HG02840 (cell line): ENCODE measurements around the gene RNF44.

Experiments
- ATAC-seq: cut with Tn5 transposase; IDR thresholded peaks from one replicate; pipeline ENCODE4 v1.9.1; 2021; ENCODE audit warnings: mild to moderate bottlenecking, moderate library complexity, moderate number of reproducible peaks; ENCODE audit not compliant: unreplicated experiment, low FRiP score

The RNF44 gene

DNA sequence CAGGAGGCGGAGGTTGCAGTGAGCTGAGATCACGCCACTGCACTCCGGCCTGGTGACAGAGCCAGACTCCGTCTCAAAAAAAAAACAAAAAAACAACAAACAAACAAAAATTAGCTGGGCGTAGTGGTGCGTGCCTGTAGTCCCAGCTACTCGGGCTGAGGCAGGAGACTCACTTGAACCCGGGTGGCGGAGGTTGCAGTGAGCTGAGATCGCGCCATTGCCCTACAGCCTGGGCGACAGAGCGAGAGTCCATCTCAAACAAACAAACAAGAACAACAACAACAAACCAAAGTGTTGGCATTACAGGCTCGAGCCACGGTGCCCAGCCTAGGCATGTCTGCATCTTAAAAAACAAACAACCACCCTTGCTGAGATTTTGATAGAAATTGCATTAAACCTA is 12.2 kb downstream of the RNF44 start:
- ATAC-seq, result no peak

DNA sequence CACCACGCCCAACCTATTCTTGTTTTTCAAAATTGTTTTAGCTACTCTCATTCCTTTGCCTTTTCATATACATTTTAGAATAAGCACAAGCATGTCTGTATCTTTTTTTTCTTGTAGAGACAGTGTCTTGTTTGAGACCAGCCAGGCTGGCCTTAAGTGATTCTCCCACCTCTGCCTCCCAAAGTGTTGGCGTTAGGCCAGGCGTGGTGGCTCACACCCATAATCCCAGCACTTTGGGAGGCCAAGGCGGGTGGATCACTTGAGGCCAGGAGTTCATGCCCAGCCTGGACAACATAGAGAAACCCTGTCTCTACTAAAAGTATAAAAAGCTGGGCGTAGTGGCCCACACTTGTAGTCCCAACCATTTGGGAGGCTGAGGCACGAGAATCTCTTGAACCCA is 13.1 kb downstream of the RNF44 start:
- ATAC-seq, result no peak

DNA sequence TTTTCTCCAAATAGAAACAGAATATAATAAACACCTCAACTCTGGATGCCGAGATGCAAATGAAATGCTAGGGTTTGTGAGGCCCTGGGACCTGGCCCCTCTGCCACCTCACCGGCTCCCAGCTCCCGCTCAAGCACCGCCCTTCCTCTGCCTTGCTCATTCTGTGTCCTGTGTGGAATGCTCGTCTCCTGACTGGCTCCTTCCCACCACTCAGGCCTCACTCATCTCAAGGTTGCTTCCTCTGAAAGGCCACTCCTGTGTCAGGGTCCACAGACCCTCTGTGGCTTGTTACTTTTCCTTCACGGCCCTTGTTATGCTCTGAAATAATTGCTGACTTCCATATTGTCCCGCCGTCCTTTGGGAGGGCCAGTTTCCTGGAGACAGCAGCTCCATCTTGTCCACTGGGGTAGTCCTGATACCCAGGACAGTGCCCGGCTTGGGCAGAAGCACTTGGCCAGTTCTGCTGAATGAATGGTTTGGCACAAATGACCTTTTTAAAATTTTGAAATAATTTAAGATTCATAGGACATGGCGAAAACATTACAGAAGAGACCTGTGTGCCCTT is 15.4 kb downstream of the RNF44 start:
- ATAC-seq, result no peak

DNA sequence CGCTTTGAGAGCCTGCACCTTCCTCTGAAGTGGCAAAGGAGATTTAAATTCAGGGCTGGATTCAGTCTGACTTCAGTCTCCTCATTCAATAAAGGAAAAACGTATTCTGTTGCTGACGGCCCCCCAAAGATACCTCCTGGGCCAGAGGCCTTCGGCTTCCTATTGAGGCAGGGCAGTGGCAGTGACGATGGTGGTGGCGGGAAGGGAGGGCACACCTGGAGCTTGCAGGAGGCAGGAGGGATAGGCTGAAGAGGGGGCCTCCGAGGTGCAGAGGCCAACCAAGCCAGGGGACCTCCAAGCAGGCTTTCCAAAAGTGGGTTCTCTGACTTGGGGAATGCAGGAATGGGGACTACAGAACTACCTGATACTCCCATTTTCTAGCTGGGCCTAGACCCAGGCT is 15.9 kb downstream of the RNF44 start:
- no peak for ATAC-seq

DNA sequence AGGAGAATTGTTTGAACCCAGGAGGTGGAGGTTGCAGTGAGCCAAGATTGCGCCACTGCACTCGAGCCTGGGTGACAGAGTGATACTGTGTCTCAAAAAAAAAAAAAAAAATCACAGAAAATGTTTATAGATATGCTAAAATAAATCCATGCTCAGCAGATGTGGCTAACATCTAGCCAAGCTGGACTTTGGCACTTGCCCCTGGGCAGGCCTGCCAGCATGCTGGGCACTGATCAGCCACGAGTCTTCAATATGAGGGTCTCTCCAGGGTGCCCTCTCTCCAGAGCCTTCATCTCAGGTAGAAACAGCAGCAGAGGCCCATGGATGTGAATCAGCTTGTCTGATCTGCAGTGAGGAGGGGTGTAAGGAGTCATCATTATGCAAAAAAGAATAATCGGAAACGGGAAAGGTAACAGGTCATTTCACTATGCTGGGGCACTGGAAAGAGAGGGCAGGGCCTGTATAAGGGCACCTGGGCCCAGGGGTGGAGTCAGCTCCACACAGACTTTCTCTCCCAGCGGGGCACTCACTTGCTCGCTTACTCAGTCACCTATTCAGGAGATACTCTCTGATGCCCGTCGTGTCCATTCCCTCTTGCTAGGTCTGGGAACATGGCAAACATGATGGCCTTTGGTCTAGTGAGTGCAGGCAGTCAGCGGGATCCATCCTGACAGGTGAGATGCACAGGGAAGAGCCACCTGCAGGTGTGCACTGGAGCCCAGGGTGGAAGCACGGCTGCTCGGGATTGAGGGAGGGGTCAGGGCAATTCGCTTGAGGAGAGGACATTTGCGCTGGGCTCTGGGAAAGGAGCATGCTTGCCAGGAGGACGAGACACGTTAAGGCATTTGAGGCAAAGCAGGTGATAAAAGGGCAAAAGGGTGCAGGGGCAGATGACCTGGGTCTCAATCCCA is 17.1 kb downstream of the RNF44 start:
- ATAC-seq, result no peak

DNA sequence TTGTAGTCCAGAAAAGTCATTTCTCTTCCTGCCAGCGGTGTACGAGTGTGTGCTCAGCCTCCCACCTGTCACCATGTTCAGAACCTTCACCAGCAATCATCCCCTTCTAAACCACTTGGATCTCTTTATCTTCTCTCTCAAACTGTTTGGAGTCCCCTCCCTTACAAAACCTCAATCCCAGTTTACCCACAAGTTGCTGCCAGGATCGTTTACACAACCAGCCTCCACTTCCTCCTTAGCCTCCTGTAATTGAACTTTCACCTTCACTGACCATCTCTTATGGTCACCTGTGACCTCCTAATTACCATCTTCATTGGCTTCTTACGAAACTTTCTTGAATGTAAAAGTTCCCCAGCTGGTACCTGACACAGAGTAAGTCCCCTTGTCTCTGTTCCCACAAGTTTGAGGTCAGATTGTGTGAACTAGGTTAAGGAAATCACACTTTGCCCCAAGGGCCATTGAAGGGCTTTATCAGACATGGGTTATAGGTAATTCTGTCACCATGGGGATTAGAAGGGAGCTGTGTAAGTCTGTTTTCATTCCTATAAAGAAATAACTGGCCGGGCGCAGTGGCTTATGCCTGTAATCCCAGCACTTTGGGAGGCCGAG is 20.0 kb downstream of the RNF44 start:
- ATAC-seq, result no peak

DNA sequence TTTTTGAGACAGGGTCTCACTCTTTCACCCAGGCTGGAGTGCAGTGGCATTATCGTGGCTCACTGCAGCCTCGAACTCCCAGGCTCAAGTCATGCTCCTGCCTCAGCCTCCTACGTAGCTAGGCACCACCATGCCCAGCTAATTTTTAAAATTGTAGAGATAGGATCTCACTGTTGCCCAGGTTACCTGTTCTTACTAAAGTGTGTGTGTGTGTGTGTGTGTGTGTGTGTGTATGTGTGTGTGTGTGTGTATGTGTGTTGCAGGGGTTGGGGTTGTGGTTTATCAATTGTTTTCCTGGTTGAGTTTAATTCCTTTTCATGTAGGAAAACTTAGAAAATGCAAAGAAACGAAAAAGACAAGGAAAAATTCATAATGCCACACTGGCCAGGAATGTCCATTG is 21.8 kb downstream of the RNF44 start:
- no peak for ATAC-seq

DNA sequence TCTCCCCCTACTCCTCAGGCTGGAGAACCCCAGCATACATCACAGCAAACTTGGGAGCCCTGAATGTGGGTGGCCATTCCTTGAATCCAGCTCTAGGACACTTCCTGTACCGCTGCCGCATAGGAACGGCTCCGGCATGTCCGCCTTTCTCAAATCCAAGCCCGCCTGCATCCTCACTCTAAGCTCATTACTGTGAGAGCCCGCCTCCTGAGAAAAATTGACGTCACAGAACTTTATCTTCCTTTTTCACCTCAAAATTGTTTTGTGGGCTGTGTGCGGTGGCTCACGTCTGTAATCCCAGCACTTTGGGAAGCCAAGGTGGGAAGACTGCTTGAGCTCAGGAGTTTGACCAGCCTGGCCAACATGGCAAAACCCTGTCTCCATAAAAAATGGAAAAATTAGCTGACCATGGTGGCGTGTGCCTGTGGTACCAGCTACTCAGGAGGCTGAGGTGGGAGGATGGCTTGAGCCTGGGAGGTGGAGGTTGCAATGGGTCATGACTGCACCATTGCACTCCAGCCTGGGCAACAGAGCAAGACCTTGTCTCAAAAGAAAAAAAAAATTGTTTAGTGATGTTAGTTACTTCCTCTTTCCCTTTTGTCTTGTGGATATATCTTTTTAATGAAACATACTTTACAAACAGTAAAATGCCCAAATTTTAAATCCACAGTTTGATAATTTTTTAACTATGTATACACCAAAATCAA is 22.8 kb downstream of the RNF44 start:
- ATAC-seq, result no peak

DNA sequence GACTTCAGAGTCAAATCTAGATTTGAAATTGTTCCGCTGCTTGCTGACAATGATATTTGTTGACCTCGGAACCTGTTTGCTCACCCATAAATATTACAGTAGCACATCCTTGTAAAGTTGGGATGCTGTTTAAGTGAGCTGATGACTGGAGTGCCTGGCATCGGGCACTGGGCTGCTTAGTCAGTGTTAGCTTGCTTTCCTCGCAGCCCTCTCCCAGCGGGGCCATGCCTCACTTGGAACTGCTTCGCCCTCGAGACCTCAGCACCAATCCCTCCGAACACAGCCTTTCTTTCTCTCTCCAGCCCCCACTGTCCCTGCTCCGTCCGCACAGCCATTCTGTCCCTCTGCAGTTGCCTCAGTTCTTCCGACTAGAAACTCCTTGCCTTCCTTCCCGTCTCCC is 23.4 kb downstream of the RNF44 start:
- ATAC-seq, result no peak

DNA sequence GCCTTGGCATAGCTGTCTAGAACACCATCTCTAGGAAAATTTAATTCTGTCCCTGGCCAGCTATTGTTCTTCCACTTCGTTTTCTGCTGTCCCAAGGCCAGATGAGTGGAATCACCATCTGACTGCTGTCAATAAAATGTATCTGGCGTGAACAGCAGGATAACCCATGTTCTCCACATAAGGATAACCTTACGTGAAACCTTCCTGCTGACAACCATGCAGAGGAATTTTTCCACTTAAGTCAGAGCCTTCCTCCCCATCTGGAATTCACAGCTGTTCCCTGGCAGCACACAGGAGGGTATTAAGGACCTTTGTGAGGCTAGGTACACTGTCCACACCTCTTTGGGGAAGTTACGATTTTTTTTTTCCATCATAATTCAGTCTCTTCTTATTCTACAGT is 28.6 kb downstream of the RNF44 start:
- ATAC-seq, result no peak

DNA sequence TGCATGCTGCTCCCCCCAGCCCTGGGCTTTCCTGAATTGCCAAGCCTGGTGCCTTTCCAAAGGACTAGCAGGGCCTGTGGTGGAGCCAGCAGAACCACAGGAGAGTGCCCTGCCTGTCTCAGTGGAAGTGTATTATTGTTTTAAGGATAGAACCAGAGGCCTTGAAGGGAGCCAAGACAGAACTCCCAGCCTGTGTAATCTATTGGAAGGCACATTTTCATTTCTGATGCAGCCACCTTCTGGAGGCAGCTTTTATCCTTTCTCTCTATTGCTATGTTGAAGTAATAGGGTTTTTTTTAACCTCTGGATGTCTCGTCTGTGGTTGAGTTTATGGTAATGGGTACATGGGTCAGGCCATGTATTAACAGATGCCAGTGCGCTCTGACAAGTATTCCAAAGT is 29.3 kb downstream of the RNF44 start:
- ATAC-seq, result no peak

DNA sequence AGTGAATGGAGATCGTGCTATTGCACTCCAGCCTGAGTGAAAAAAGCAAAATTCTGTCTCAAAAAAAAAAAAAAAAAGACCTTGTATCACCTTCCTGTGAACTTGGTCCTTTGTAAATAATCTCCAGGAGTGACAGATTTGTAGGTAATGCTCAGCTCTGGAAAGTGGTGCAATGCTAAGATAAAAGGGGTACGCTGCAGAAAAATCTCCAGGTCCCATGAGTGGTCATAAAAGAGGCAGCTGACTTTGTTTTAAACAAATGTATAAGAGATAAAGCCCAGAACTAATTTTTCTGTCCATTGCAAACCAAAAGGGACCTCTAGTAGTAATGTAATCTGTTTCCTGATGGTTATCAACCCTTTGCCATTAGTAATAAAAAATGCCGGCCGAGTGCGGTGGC is 33.7 kb downstream of the RNF44 start:
- no peak for ATAC-seq

DNA sequence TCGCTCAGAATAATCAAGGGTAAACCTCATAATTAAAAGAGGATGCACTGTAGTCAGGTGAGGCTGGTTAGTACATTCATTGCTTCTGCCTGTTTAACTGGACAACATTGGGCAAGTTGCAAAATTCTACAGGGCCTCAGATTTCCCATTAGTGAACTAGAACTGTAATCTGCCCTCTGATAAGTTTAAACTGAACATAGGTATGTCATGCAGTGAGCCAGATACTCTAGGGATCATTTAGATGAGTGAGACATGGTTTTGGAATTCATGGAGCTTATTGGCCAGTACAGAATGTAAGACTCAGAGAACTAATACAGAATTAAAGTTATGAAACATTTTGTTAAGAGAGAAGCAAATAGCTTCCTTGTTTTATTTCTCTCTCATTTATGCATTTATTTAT is 35.9 kb downstream of the RNF44 start:
- ATAC-seq, result no peak

DNA sequence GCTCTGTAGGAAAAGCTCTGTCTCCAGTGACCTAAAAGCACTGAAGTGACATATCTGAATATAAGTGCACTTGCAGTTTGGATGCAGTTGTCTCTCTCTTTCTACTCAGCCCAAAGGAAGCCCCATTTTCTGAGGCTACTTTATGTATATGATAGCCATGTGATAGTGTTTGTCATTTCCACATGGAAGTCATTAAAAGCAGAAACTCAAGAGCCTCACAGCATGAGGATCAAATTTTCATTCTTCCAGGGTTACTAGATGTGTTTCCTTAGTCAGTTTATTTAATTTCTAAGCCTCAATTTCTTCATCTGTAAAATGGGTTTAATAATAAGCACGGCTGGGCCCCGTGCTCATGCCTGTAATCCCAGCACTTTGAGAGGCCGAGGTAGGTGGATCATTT is 36.7 kb downstream of the RNF44 start:
- no peak for ATAC-seq

DNA sequence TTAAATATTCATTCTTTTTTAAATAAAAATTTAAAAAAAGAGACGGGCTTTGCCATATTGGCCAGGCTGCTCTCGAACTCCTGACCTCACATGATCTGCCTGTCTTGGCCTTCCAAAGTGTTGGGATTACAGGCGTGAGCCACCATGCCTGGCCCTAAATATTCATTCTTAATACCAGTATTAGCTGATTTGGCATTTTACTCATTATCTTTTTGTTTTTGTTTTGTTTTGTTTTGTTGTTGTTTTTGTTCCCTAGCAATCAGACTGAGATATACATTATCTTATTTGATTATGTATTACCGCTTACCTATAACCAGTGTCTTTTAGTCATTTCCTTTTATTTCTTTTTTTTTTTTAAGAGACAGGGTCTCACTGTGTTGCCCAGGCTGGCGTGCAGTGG is 37.9 kb downstream of the RNF44 start:
- ATAC-seq, result no peak

DNA sequence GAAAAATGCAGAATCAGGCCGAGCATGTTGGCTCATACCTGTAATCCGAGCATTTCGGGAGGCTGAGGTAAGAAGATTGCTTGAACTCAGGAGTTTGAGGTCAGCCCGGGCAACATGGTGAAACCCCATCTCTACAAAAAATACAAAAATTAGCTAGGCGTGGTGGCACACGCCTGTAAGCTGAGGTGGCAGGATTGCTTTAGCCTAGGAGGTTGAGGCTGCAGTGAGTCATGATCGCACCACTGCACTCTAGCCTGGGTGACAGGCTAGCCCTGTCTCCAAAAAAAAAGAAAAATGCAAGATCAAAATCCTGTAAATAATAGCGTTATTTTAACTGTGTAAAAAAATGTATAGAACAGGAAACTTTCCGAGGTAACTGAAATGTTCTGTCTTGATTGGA is 39.4 kb downstream of the RNF44 start:
- no peak for ATAC-seq

DNA sequence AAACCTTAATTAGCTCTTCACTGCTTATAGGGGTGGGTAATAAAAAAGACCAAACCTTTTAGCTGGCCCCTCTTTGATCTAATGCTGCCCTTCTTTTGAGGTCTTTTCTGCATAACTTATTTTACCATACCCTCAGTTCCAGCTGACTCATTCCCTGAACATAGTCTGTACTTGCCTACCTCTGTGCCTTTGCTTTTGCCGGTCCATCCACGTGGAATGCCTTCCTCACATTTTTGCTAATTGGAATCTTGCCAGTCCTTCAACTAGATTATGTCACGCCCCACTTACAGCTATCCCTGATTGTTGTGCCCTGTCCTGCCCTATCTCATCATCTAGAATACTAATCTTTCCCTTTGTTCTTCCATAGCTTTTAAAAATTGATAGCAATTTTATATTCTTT is 44.8 kb downstream of the RNF44 start:
- no peak for ATAC-seq

DNA sequence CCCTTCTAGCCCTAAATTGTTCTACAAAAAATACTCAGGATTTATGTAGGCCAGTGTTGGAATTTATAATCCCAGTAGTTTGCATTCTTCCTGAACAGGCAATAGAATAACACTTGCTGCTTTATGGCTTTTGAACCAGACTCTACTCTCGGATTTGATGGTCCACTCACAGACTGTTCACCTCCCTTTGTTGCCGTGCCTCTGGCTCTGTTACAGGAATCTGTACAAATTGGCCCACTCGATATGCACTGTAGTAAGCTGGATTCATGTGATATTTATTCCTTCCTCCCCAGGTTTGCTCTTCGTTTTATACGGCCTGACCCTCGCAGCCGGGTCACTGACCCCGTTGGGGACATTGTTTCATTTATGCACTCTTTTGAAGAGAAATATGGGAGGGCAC is 45.3 kb downstream of the RNF44 start:
- no peak for ATAC-seq

DNA sequence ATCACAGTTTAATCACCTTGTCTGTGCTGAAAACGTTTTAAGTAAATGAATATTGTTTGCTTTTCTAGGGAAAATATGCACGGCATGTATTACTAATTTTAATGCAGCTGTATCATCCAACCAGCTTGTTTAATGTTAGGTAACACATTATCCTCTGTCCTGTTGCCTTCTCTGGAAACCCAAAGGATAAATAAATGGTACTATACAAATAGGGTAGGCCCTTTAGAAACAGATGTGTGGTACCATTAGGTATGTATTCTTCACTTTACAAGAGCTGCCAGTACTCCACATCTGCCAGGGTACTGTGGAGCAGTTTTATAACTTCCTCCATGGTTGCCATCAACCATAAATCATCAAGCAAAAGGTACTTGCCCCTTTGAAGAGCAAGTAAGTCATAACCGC is 46.1 kb downstream of the RNF44 start:
- no peak for ATAC-seq

DNA sequence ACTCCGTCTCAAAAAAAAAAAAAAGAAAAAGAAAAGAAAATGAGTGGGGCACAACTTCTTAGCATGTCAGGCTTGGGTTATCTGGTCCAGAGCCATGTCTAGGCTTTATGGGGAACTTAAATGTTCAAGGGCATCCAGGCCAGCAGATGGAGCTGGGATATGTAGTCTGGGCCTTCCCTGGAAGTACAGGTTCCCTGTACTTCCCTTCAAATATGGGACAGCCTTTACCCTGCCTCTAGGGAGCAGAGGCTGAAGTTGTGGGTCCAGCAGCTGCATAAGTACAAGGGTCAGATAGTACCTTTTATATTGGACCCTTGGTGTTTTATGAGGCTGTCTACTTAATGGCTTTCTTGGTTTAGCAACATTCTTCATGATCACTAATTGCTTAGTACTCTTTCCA is 46.9 kb downstream of the RNF44 start:
- no peak for ATAC-seq

DNA sequence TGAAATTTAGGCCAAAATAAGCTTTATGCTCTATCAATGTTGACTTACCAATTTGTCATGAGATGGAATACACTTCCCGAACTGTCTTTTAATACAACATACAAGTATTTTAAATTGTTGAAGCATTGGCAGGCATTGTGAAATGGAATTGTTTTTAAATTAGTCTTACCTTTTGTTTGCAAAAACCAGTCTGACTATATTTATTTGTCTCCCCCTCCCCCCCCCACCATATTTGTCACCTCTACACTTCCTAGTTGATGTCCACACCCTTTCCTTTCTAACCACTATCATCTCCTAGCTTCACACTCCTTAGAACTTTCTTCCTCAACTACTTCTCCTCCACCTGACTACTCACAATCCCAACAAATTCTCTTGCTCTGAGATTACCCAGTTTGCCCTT is 48.1 kb downstream of the RNF44 start:
- no peak for ATAC-seq
